HCT116 (cell line): ENCODE data around the gene CDA. TPM values are rescaled to one million over a fixed set of nuclear protein-coding genes. Genes with fewer than 3 reads are reported as not detected.

Experiments used
- ATAC-seq: fragments of 200-7000 bp; cut with Tn5 transposase; 2 replicates; pipeline ENCODE4 v1.9.1; 2020; ENCODE audit warnings: mild to moderate bottlenecking, moderate library complexity
- BruUV-seq: library from RNA; stranded (reverse); fragments of 400-500 nt; replicated peaks from 2 replicates; lab custom pipeline; 2021; lab: Mats Ljungman, UMichigan
- CTCF ChIA-PET: fragments of 300-600 bp; sonication (Branson Sonifier 250); formaldehyde crosslinking; loops from one replicate; lab custom pipeline; 2021; ENCODE audit warnings: antibody characterized with exemption; lab: Charles Lee
- POLR2A ChIA-PET: fragments of 300-600, 350-600 bp; sonication (Branson Sonifier 250); formaldehyde crosslinking; loops from one replicate; lab custom pipeline; 2021; ENCODE audit warnings: antibody characterized with exemption; lab: Charles Lee
- RAD21 ChIA-PET, 2 experiments: fragments of 300-600 bp; sonication (Branson Sonifier 250); formaldehyde crosslinking; loops; one replicate each; lab custom pipeline; 2023; ENCODE audit warnings: low total read pairs in 2 of 2; ENCODE audit not compliant: uncharacterized antibody in 2 of 2, unreplicated experiment in 2 of 2, low non-redundant PET in 1 of 2; lab: Charles Lee
- DNase-seq: peaks from one replicate; pipeline ENCODE4 v3.0.0-alpha.2; 2010; ENCODE audit warnings: low read depth, low spot score
- H2AFZ ChIP-seq: fragments of 200-600 bp; shearing (Covaris generic), sonication (generic); 2 replicates; pipeline ENCODE4 v1.6.1; 2017; ENCODE audit warnings: low read depth, mixed run types, mixed read lengths, antibody characterized with exemption, low read length; ENCODE audit not compliant: poor library complexity, severe bottlenecking
- H3K27ac ChIP-seq: 2 replicates; pipeline ENCODE4 v1.5.1; 2012; ENCODE audit warnings: low read depth, low read length
- H3K27me3 ChIP-seq: fragments of 200-600 bp; sonication (generic); 2 replicates; pipeline ENCODE4 v1.6.1; 2016; ENCODE audit warnings: mixed run types, low read length, mixed read lengths; ENCODE audit not compliant: insufficient read depth
- H3K36me3 ChIP-seq, 2 experiments: fragments of 200-500 bp in 1 of 2; fragments of 200-600 bp in 1 of 2; sonication (Bioruptor generic) in 1 of 2; sonication (generic) in 1 of 2; 2 replicates each; pipeline versions ENCODE4 v1.5.1 to v1.6.1; 2014 to 2016; ENCODE audit warnings: low read length in 2 of 2, inconsistent platforms in 1 of 2, mixed read lengths in 1 of 2, mixed run types in 1 of 2; ENCODE audit not compliant: insufficient read depth in 2 of 2, control insufficient read depth in 1 of 2
- H3K4me1 ChIP-seq, 2 experiments: fragments of 200-600 bp in 1 of 2; sonication (generic) in 1 of 2; 2 replicates each; pipeline versions ENCODE4 v1.5.1 to v1.6.1; 2012 to 2017; ENCODE audit warnings: low read length in 2 of 2, inconsistent platforms in 1 of 2, mild to moderate bottlenecking in 1 of 2, mixed read lengths in 1 of 2, mixed run types in 1 of 2, moderate library complexity in 1 of 2; ENCODE audit not compliant: insufficient read depth in 2 of 2, control insufficient read depth in 1 of 2
- H3K4me2 ChIP-seq: fragments of 200-600 bp; sonication (generic); 2 replicates; pipeline ENCODE4 v1.6.1; 2017; ENCODE audit warnings: mixed run types, low read length, mixed read lengths
- H3K4me3 ChIP-seq, 2 experiments: fragments of 200-600 bp in 1 of 2; sonication (generic) in 1 of 2; replicated peaks in 1 of 2; 2 replicates each; pipeline ENCODE4 v1.5.1; 2011 to 2016; ENCODE audit warnings: low read length in 2 of 2, control low read depth in 1 of 2, low read depth in 1 of 2, mild to moderate bottlenecking in 1 of 2, mixed read lengths in 1 of 2, mixed run types in 1 of 2
- H3K79me2 ChIP-seq: fragments of 200-600 bp; sonication (generic); 2 replicates; pipeline ENCODE4 v1.6.1; 2017; ENCODE audit warnings: mild to moderate bottlenecking, mixed run types, low read length, moderate library complexity, mixed read lengths; ENCODE audit not compliant: insufficient read depth
- H3K9ac ChIP-seq: fragments of 200-600 bp; sonication (generic); 2 replicates; pipeline ENCODE4 v1.6.1; 2016; ENCODE audit warnings: low read length, mixed read lengths
- H3K9me2 ChIP-seq: fragments of 200-600 bp; sonication (generic), shearing (Covaris generic); 2 replicates; pipeline ENCODE4 v1.6.1; 2017; ENCODE audit warnings: mixed run types, mild to moderate bottlenecking, moderate library complexity; ENCODE audit not compliant: insufficient read depth
- H3K9me3 ChIP-seq, 2 experiments: fragments of 200-500 bp in 1 of 2; fragments of 200-600 bp in 1 of 2; sonication (Bioruptor generic) in 1 of 2; sonication (generic) in 1 of 2; 2 replicates each; pipeline ENCODE4 v1.6.1; 2014 to 2017; ENCODE audit warnings: low read length in 2 of 2, mixed read lengths in 2 of 2, inconsistent platforms in 1 of 2, low read depth in 1 of 2, mild to moderate bottlenecking in 1 of 2, mixed run types in 1 of 2, moderate library complexity in 1 of 2; ENCODE audit not compliant: control insufficient read depth in 1 of 2, insufficient read depth in 1 of 2
- H4K20me1 ChIP-seq: fragments of 200-600 bp; sonication (generic), shearing (Covaris generic); 2 replicates; pipeline ENCODE4 v1.6.1; 2017; ENCODE audit warnings: mixed run types, mild to moderate bottlenecking, moderate library complexity; ENCODE audit not compliant: insufficient read depth
- CBX3 ChIP-seq: IDR thresholded peaks from 2 replicates; pipeline ENCODE4 v1.6.1; 2012; ENCODE audit warnings: low read depth
- CEBPB ChIP-seq: IDR thresholded peaks from 2 replicates; pipeline ENCODE4 v1.6.1; 2012; ENCODE audit warnings: low read depth
- ELF1 ChIP-seq: IDR thresholded peaks from 2 replicates; pipeline ENCODE4 v1.6.1; 2012; ENCODE audit warnings: low read depth, borderline replicate concordance
- JUND ChIP-seq: IDR thresholded peaks from 2 replicates; pipeline ENCODE4 v1.6.1; 2012
- POLR2A ChIP-seq: IDR thresholded peaks from 2 replicates; pipeline ENCODE4 v1.7.0; 2011; ENCODE audit warnings: borderline replicate concordance; ENCODE audit not compliant: insufficient read depth, insufficient read length; ENCODE audit errors: extremely low read depth
- POLR2AphosphoS5 ChIP-seq: IDR thresholded peaks from 2 replicates; pipeline ENCODE4 v1.6.1; 2011; ENCODE audit warnings: mild to moderate bottlenecking, low read depth, low read length, moderate library complexity
- RAD21 ChIP-seq: IDR thresholded peaks from 2 replicates; pipeline ENCODE4 v1.6.1; 2012; ENCODE audit warnings: low read depth, mild to moderate bottlenecking
- REST ChIP-seq: IDR thresholded peaks from 2 replicates; pipeline ENCODE4 v1.6.1; 2012; ENCODE audit warnings: low read depth
- SIN3A ChIP-seq: IDR thresholded peaks from 2 replicates; pipeline ENCODE4 v1.6.1; 2012; ENCODE audit warnings: low read depth
- SRF ChIP-seq: IDR thresholded peaks from 2 replicates; pipeline ENCODE4 v1.6.1; 2012; ENCODE audit warnings: low read depth
- TCF7L2 ChIP-seq: IDR thresholded peaks from 2 replicates; pipeline ENCODE4 v1.7.0; 2011; ENCODE audit warnings: borderline replicate concordance, inconsistent platforms; ENCODE audit not compliant: insufficient read depth, insufficient read length; ENCODE audit errors: extremely low read depth
- YY1 ChIP-seq: IDR thresholded peaks from 2 replicates; pipeline ENCODE4 v1.6.1; 2011; ENCODE audit warnings: low read length, low read depth, moderate library complexity, mild to moderate bottlenecking; ENCODE audit not compliant: insufficient replicate concordance; ENCODE audit errors: extremely low read depth
- ZFX ChIP-seq: fragments of 450-650 bp; IDR thresholded peaks from 2 replicates; pipeline ENCODE4 v1.6.1; 2017
- intact Hi-C: fragments of 100-400 bp; cut with micrococcal nuclease; formaldehyde crosslinking; loops from 2 replicates; pipeline ENCODE4 v1.10.0; 2022
- total RNA-seq: library from RNA; stranded (reverse); gene quantifications from one replicate; pipeline ENCODE4 v1.2.1, GENCODE V29; 2021; ENCODE audit not compliant: unreplicated experiment
- TF ChIP-seq, protein P1 (sequence below), 3 experiments: fragments of 200-600 bp in 1 of 3; sonication (generic) in 1 of 3; IDR thresholded peaks in 2 of 3; conservative IDR thresholded peaks in 1 of 3; 2 replicates each; pipeline ENCODE4 v1.5.1; 2012 to 2017; ENCODE audit warnings: low read depth in 2 of 3, low read length in 2 of 3, antibody characterized with exemption in 1 of 3, borderline replicate concordance in 1 of 3, control low read depth in 1 of 3, mild to moderate bottlenecking in 1 of 3, mixed read lengths in 1 of 3, mixed run types in 1 of 3, moderate library complexity in 1 of 3; ENCODE audit not compliant: insufficient read depth in 1 of 3
- TF ChIP-seq, protein P2 (sequence below): IDR thresholded peaks from 2 replicates; pipeline ENCODE4 v1.6.1; 2012
- TF ChIP-seq, protein P3 (sequence below): IDR thresholded peaks from 2 replicates; pipeline ENCODE4 v1.6.1; 2012

CDA gene
- total RNA-seq, 1 experiment from 2014 or later: 28.6 TPM

DNA sequence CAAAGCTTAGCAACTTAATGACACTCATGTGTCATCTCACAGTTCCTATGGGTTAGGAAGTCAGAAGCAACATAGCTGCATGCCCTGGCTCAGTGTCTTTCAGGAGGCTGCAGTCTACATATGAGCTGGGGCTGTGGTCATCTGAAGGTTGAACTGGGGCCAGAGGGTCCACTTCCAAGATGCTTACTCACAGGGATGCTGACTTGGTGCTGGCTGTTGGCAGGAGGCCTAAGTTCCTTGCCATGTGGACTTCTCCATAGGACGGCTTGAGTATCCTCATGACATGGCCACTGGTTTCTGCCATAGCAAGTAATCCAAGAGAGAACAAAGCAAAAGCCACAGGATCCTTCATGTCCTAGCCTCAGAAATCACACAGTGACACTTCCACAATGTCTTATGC lies 48.6 kb upstream of the CDA start:
- ATAC-seq (no peak), DNase-seq (no peak)
- Histone ChIP-seq H3K27ac (no peak overlapping the region), H3K36me3 (no peaks in the 10 kb centered on the region), H4K20me1 (no peaks in the 10 kb centered on the region), H3K4me3 (no peak overlapping the region), H3K4me2 (no peak overlapping the region), H3K27me3 (no peaks in the 10 kb centered on the region), H3K9me2 (no peaks in the 10 kb centered on the region), H3K79me2 (no peaks in the 10 kb centered on the region), H3K4me1 (no peaks in the 10 kb centered on the region), H3K9me3 (no peaks in the 10 kb centered on the region)
- ChIA-PET CTCF (interaction anchor here (1.4 kb wide), 1 partner anchor 93 kb away, joined by 3 read pairs; the partner anchor contains the start of gene PINK1), RAD21 (no interaction called here), POLR2A (no interaction called here)
- TF ChIP-seq SIN3A: no peak
- TF ChIP-seq TCF7L2: no peak
- TF ChIP-seq JUND: no peak
- no peak for TF ChIP-seq CBX3
- TF ChIP-seq, protein P1, sequence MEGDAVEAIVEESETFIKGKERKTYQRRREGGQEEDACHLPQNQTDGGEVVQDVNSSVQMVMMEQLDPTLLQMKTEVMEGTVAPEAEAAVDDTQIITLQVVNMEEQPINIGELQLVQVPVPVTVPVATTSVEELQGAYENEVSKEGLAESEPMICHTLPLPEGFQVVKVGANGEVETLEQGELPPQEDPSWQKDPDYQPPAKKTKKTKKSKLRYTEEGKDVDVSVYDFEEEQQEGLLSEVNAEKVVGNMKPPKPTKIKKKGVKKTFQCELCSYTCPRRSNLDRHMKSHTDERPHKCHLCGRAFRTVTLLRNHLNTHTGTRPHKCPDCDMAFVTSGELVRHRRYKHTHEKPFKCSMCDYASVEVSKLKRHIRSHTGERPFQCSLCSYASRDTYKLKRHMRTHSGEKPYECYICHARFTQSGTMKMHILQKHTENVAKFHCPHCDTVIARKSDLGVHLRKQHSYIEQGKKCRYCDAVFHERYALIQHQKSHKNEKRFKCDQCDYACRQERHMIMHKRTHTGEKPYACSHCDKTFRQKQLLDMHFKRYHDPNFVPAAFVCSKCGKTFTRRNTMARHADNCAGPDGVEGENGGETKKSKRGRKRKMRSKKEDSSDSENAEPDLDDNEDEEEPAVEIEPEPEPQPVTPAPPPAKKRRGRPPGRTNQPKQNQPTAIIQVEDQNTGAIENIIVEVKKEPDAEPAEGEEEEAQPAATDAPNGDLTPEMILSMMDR (IDR thresholded peaks at IDR 0.05 in 2 of 3, conservative IDR thresholded peaks at IDR 0.05 in 1 of 3; ENCODE audit: borderline replicate concordance in 1 of 3, insufficient read depth in 1 of 3, low read depth in 2 of 3, low read length in 2 of 3): no peak
- TF ChIP-seq POLR2A: no peak
- TF ChIP-seq, protein P2, sequence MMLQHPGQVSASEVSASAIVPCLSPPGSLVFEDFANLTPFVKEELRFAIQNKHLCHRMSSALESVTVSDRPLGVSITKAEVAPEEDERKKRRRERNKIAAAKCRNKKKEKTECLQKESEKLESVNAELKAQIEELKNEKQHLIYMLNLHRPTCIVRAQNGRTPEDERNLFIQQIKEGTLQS: no peak
- TF ChIP-seq POLR2AphosphoS5: no peak
- TF ChIP-seq SRF: no peak
- no peak for TF ChIP-seq ELF1
- TF ChIP-seq YY1: no peak
- no peak for TF ChIP-seq ZFX
- no peak for TF ChIP-seq REST
- no peak for TF ChIP-seq RAD21
- TF ChIP-seq, protein P3, sequence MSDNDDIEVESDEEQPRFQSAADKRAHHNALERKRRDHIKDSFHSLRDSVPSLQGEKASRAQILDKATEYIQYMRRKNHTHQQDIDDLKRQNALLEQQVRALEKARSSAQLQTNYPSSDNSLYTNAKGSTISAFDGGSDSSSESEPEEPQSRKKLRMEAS: no peak
- no peak for TF ChIP-seq CEBPB
- TF ChIP-seq, all 23 proteins: peak for 0
- H3K9ac ChIP-seq: no peak overlapping the region
- no peak overlapping the region for H2AFZ ChIP-seq
- BruUV-seq: no TSS peak
- intact Hi-C loops: no loop called here
